Upper lobe of right lung (tissue), 1 donor: ENCODE data around the gene REN. TPM values are rescaled to one million over a fixed set of nuclear protein-coding genes. Genes with fewer than 3 reads are reported as not detected.

Experiments
- ATAC-seq: fragments of 200-7000 bp; cut with Tn5 transposase; one replicate; pipeline ENCODE4 v1.9.1; 2020; ENCODE audit warnings: mild to moderate bottlenecking, moderate library complexity
- DNase-seq: peaks from one replicate; pipeline ENCODE4 v3.0.0-alpha.2; 2020
- H3K27ac ChIP-seq: fragments of 200-600 bp; one replicate; pipeline ENCODE4 v1.8.0; 2022
- H3K27me3 ChIP-seq: fragments of 200-600 bp; one replicate; pipeline ENCODE4 v1.8.0; 2022; ENCODE audit warnings: mild to moderate bottlenecking
- H3K36me3 ChIP-seq: fragments of 200-600 bp; one replicate; pipeline ENCODE4 v1.8.0; 2022
- H3K4me1 ChIP-seq: fragments of 200-600 bp; one replicate; pipeline ENCODE4 v1.8.0; 2022
- H3K4me3 ChIP-seq: fragments of 200-600 bp; one replicate; pipeline ENCODE4 v1.8.0; 2022; ENCODE audit warnings: mild to moderate bottlenecking
- H3K9me3 ChIP-seq: fragments of 200-600 bp; one replicate; pipeline ENCODE4 v1.8.0; 2022
- intact Hi-C: fragments of 100-400 bp; cut with DNase I; formaldehyde crosslinking; loops from one replicate; pipeline ENCODE4 v1.11.0; 2022
- total RNA-seq: library from RNA; stranded (reverse); fragmentation: NEBNext Ultra II Directional; extraction: Animal tissue kit (Norgen Biotek cat#: 25700); gene quantifications from one replicate; pipeline ENCODE4 v1.2.1, GENCODE V29; 2021
- TF ChIP-seq, protein P1 (sequence below): fragments of 200-600 bp; IDR thresholded peaks from one replicate; pipeline ENCODE4 v1.8.0; 2022; ENCODE audit warnings: antibody characterized with exemption
- donor health status: DM: no; HTN: yes; CAD: no; lungs with severe emphysema.

REN gene
- total RNA-seq, 1 donor from 2014 or later: 0.81 TPM

DNA sequence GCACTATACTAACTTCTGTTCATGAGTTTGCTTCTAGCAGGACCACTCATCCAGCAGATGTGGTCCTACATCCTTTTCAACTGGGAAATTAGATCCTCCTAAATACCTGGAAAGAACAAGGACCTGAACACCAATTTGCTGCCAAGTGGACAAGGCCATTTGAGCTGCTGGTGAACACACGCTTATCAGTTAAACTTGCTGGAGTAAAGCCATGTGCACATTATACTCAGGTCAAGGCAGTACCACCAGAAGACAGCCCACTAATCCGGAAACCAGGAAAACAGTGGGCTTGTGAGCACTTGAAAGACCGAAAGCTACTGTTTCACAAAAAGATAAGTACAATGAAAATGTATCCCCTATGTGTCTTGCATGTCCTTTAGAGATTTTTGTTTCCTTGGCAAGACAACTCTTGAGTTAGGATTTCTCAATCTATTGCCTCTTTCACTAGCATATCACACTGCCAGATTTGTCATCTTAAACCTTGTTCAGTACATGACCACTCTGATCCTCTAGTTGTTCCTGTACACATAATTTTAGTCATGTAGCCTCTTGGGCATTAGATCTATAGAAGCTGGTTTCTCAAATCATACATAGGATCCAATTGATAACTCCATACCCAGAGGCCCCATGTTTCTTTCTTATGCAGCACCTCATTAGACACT is 4.5 kb upstream of the REN start:
- Histone ChIP-seq H3K9me3 (peaks cover 6% of the 10 kb centered on the region), H3K27ac (no peak overlapping the region), H3K4me3 (no peak overlapping the region), H3K27me3 (no peaks in the 10 kb centered on the region), H3K4me1 (no peaks in the 10 kb centered on the region), H3K36me3 (no peaks in the 10 kb centered on the region)
- ATAC-seq (no peak), DNase-seq (no peak)
- intact Hi-C loops: no loop called here
- TF ChIP-seq, protein P1, sequence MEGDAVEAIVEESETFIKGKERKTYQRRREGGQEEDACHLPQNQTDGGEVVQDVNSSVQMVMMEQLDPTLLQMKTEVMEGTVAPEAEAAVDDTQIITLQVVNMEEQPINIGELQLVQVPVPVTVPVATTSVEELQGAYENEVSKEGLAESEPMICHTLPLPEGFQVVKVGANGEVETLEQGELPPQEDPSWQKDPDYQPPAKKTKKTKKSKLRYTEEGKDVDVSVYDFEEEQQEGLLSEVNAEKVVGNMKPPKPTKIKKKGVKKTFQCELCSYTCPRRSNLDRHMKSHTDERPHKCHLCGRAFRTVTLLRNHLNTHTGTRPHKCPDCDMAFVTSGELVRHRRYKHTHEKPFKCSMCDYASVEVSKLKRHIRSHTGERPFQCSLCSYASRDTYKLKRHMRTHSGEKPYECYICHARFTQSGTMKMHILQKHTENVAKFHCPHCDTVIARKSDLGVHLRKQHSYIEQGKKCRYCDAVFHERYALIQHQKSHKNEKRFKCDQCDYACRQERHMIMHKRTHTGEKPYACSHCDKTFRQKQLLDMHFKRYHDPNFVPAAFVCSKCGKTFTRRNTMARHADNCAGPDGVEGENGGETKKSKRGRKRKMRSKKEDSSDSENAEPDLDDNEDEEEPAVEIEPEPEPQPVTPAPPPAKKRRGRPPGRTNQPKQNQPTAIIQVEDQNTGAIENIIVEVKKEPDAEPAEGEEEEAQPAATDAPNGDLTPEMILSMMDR: no peak

DNA sequence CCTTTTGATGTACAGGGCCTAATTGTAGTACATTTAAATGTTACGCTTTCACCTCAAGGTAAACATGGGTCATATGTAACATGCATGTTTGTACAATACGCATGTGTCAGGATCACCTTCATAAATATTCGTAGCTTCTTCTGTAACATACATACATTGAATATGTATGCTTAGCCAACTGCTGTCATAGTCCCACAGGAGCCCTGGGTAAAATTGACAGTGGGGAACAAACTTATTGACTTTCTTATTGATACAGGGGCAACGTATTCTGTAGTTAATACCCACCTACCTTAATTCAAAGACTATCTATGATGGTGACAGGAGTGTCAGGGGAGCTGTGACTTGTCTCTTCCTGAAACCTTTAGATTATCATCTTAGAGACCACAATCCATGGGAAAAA is 3.7 kb upstream of the REN start:
- H3K27ac ChIP-seq: no peak overlapping the region
- DNase-seq (no peak), ATAC-seq (no peak)
- H3K4me1 ChIP-seq: no peaks in the 10 kb centered on the region
- intact Hi-C loops: loop anchor here (10.0 kb wide), 1 partner anchor 195 kb away; no protein-coding TSS in a partner anchor
- H3K36me3 ChIP-seq: no peaks in the 10 kb centered on the region
- H3K27me3 ChIP-seq: no peaks in the 10 kb centered on the region
- TF ChIP-seq, protein P1: no peak
- H3K4me3 ChIP-seq: no peak overlapping the region
- peaks cover 6% of the 10 kb centered on the region for H3K9me3 ChIP-seq

DNA sequence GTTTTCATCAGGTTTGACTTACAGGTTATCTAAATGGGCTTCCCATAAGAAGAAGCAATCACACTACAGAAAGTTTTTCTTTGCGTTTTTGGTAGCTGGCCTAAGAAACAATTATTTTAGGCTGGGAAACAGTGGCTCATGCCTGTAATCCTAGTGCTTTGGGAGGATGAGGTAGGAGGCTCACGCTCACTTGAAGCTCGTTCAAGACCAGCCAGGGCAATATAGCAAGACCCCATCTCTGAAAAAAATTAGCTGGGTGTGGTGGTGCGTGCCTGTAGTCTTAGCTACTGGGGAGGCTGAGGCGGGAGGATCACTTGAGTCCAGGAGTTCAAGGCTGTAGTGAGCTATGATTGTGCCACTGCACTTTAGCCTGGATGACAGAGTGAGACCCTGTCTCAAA is 1.6 kb upstream of the REN start:
- intact Hi-C loops: loop anchor here (10.0 kb wide), 1 partner anchor 197 kb away; no protein-coding TSS in a partner anchor
- ATAC-seq (no peak), DNase-seq (no peak)
- Histone ChIP-seq H3K27ac (no peak overlapping the region), H3K9me3 (peaks cover 6% of the 10 kb centered on the region), H3K27me3 (no peaks in the 10 kb centered on the region), H3K4me3 (no peak overlapping the region), H3K36me3 (no peaks in the 10 kb centered on the region), H3K4me1 (peaks cover under 1% of the 10 kb centered on the region)
- TF ChIP-seq, protein P1: no peak

DNA sequence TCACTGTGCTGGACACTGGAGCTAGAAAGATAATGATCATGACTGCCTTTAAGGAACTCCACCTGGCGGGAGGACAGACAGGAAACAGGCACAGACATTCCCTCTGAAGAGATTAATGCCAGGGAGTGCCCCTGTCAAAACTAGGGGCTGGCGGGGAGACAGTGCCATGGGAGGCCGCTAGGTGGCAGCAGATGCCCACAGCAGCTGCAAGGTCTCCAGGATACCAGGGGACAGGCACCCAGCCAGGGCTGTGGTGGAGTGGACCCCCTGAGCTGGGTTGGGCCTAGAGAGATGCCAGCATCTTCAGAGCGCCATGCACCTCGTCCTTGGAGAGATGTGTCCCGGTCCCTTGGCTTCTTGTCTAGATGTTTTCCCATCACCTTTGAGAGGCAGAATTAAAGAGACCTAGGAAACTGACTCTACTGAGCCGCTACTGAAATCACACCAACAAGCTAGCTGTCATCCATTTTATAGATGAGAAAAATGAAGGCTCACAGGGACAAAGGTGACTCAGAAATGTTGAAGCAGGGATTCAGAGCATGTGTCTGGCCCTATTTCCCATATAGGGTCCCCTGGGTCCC is 3.6 kb downstream of the REN start:
- Histone ChIP-seq H3K27ac (no peak overlapping the region), H3K27me3 (no peaks in the 10 kb centered on the region), H3K4me3 (no peak overlapping the region), H3K9me3 (no peaks in the 10 kb centered on the region), H3K4me1 (peaks cover 6% of the 10 kb centered on the region), H3K36me3 (no peaks in the 10 kb centered on the region)
- TF ChIP-seq, protein P1: peak; percentile 100
- DNase-seq (peak; percentile 90), ATAC-seq (peak; percentile 93)
- intact Hi-C loops: loop anchor here (10.0 kb wide), 1 partner anchor 202 kb away; no protein-coding TSS in a partner anchor

DNA sequence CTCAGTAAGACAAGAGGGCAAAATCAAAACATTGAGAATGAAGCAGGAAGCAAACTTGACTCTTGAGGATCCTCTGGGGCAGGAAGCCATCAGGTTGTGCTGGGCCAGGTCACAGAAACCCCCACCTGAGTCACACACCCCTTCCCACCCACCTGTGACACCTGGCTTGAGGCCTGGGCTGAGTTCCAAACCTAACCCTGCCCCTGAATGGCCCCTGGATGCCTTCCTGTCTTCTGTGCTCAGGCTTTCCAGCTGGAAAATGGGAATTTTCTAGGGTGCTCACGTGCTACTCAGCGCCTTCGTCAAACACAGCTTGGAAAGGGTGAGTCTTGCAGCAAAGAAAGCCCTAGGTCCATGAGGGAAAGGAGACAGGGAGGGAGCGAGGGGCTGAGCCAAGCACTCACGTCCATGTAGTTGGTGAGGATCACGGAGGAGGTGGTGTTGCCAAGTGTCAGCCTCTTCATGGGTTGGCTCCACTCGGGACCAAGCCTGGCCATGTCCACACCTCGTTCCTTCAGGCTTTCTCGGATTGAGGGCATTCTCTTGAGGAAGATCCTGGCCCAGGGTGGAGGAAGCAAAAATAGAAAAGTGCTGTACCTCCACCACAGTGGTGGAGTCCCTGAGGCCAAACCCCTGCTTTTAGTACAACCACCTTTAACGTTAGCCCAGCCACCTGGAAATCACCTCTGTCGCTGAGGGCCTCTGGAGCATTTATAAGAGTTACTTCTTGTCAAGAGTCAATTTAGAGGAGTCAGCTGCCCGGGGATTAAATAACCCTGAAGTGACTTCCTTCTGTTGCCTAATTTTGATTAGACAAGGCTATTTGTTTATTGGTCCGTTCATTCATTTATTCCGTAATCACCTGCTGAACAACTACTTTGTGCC is 4.3 kb downstream of the REN start:
- Histone ChIP-seq H3K27me3 (no peaks in the 10 kb centered on the region), H3K36me3 (no peaks in the 10 kb centered on the region), H3K9me3 (no peaks in the 10 kb centered on the region), H3K27ac (no peak overlapping the region), H3K4me1 (peaks cover 6% of the 10 kb centered on the region), H3K4me3 (no peak overlapping the region)
- intact Hi-C loops: loop anchor here (10.0 kb wide), 1 partner anchor 203 kb away; no protein-coding TSS in a partner anchor
- DNase-seq (no peak), ATAC-seq (peak; percentile 54)
- TF ChIP-seq, protein P1: no peak
